Femur (tissue), 1 donor: ENCODE data around the gene FCN3.

Source experiments
- DNase-seq: peaks from one replicate; pipeline ENCODE4 v3.0.0-alpha.2; 2017

The FCN3 gene

DNA sequence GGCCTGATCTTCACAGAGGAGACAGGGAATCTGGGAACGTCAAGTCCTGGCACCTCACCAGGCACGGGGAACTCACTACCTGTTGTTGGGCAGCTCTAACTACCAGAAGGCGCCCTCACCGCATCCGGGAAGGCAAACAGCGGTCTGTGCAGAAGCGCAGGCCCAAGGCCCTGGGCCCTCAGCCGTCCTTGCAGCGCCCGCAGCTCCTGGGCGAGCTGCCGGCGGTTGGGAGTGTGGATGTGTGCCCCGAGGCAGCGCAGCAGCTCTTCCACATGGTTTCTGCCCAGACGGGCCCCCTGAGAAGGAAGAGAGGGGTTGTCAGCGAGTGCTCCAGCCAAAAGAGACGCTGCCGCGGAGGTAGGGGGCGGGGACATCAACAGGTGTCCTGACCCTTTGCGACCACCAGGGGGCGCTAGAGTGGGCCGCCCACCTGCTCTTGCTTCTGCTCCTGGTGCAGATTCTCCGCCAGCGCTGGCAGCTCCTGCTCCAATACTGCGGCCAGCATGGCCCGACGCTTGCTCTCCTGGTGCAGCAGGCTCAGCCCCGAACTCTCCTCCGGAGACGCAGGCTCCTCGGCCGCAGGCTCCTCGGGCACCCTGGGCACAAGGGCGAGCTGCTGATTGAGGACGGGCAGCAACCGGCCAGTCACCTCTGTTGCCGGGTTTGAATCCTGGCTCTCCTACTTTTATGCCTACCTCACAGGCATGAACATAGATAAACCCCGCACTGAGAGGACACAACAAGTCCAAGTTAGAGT is 17.2 kb downstream of the FCN3 start:
- DNase-seq = peak; percentile 90

DNA sequence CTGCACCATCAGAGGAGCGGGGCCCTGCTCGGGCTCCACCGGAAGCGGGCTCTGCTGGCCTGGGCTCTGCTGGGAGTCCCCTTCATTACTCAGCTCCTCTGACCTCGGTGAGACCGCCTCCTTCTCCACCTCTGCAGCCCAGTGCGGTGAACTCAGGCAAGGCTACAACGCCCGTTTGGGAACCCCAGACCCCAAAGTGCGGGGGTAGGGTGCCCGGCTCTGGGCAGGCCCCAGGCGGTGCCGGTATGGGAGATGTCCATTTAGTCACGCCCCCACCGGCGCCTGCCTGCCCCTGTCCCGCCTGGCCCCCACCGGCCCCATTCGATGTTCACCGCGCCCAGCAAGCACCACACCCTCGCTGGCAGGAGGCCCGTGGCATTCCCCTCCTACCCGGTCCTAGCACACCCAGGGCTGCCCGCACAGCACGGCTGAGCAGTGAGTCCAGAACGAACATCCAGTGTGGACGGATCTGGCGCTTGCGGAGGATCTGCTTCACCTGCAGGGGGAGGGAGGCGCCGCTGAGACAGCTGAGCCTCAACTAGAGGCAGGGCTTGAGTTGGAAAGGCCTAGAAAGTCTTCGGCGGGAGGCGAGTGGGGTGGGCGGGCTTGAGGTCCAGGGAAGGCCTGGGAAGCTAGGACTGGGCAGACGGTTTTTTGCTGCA is 17.9 kb downstream of the FCN3 start:
- no peak for DNase-seq

DNA sequence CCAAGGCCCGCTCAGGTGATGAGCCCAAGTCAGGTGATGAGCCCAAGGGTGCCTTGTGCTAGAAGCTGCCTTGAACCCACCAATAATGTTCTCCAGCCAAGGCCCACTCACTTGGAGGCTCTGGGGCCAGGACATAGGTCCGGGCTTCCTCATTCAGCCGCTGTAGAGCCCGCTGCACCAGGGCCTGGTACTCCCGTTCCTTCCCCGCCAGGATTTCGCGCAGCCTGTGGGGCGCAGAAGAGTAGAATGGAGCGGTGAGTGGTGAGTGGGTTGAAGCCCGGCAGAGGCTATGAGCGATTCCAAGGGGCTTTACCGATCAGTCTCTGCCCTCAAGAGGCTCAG is 18.4 kb downstream of the FCN3 start:
- DNase-seq = no peak

DNA sequence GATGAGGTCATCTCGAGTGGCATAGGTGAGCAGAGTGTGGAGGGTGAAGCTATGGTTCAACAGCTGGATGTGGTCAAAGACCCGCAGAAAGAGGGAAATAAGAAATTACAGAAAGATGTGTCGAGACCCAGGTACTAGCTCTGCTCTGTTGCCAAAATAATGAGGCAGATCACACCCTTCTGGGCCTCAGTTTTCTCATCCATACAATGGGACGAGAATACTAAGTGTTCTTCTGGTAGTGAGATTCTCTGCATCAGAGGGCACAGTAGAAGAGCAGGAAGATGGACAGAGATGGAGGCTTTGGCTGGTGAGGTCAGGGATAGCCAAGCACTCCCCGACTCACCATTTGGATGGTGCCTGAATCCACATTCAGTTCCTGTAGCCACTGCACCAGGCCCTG is 18.9 kb downstream of the FCN3 start:
- no peak for DNase-seq

DNA sequence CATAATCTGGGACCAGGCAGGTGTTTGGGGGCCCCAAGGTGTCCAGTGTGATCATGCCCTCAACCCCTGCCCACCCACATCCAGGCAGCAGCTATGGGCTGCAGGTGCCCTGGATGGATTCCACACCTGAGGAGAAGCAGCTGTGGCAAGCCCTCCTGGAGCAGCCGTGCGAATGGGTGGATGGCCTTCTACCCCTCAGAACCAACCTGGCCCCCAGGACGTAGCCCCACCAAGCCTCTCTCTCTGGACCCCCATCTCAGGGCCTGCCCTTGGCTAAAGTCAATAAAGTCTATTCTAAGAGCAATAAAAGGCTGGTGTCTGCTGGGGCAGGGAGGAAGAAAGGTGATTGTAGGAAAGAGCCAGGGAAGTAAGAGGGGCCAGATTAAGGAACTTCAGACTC is 21.0 kb downstream of the FCN3 start:
- DNase-seq = no peak

DNA sequence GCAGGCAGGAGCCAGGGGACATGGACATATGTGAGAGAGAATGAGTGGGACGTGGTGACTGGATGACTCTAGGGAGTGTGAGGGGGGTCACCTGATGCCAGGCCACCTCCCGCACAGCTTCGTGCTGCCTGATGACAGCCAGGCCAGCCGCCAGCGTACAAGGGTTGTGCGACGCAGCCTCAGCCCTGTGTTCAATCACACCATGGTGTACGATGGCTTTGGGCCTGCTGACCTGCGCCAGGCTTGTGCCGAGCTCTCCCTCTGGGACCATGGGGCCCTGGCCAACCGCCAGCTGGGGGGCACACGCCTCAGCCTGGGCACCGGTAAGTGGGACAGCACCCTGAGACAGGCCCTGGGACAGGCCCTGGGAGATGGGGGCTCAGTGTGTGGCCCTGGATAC is 21.5 kb downstream of the FCN3 start:
- no peak for DNase-seq

DNA sequence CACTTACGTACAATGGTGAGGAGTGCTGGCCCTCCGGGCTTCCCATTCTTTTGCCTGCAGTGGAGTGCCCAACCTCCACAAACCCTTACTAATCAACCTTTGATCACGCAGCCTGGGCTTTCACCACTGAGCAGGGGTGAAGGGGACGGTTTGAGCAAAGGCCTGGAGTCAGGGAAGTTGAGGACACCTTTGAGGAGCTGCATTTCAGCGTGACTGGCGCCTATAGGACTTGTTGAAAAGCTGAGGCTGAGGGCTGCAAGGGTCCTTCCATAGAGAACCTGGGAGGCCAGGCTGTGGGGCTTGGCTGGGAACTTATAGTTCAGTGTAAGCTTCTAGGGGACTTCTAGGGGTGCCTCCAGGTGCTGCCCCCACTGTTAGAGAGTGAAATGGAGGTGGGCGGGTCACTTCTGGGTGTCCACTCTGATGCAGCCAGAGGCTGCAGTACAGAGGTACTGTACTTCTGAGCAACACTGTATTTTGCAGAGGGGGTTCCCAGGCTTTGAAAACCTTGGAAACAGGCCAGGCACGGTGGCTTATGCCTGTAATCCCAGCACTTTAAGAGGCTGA is 23.0 kb downstream of the FCN3 start:
- DNase-seq = no peak

DNA sequence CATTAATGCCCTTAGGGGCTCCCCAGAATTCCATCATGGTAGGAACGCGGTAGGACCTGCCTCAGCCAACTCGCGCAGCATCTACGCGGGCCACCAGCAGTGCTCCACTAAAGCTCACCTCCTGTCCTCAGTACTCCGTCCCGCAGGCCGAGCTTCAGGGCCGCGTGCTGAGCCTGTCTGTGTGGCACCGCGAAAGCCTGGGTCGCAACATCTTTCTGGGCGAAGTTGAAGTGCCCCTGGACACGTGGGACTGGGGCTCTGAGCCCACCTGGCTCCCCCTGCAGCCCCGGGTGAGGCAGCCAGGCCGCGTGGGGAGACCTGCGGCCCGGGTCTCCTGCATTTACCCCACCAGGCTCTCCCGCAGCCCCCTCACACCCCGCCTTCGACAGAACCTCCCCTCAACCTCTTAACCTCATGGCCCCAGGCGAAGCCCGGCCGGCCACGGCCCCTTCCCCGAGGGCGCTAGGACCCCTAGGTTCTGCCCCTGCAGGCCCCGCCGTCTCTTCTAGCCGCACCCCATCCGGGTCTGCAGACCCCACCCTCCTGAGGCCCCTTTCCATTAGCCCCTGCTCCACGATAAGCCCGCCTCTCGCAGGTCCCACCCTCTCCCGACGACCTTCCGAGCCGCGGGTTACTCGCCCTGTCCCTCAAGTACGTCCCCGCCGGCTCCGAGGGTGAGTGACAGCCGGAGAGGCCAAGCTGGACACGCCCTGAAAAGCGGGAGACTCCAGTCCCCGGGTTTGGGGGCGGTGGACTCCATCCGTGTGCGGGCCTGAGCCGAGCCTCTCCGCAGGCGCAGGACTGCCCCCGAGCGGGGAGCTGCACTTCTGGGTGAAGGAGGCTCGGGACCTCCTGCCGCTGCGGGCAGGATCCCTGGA is 23.7 kb downstream of the FCN3 start:
- DNase-seq = peak; percentile 60

DNA sequence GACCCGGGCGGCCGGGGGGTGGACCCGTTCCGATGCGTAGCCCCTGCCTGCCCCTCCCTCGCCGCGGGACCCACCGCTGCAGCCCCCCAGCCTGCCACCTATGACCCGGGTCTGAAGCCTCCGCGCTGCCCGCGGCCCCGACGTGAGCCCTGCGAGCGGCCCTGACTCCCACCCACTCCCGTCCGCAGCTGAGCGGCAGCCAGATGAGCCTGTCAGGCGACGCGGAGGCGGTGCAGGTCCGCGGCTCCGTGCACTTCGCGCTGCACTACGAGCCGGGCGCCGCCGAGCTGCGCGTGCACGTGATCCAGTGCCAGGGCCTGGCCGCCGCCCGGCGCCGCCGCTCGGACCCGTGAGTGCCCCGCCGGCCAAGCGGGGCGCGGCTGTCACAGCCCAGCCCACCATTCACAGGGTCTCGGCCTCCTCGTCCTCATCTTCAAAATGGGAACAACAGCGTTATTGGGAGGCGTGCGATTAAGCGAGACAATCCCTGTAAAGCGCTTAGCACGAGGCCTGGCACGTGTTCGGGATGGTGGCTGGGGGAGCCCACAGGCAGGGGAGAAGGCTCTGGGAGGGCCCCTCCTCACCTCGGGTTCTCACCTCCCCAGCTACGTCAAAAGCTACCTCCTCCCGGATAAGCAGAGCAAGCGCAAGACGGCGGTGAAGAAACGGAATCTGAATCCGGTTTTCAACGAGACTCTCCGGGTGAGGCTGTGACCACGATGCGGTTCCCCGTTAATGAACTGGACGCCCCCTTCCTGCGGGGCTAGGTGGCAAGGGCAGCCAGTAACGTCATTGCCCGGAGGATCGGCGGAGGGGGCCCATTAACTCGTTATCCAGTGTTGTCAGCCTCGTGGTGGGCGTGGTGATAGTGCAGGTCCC is 24.6 kb downstream of the FCN3 start:
- DNase-seq = peak; percentile 71

DNA sequence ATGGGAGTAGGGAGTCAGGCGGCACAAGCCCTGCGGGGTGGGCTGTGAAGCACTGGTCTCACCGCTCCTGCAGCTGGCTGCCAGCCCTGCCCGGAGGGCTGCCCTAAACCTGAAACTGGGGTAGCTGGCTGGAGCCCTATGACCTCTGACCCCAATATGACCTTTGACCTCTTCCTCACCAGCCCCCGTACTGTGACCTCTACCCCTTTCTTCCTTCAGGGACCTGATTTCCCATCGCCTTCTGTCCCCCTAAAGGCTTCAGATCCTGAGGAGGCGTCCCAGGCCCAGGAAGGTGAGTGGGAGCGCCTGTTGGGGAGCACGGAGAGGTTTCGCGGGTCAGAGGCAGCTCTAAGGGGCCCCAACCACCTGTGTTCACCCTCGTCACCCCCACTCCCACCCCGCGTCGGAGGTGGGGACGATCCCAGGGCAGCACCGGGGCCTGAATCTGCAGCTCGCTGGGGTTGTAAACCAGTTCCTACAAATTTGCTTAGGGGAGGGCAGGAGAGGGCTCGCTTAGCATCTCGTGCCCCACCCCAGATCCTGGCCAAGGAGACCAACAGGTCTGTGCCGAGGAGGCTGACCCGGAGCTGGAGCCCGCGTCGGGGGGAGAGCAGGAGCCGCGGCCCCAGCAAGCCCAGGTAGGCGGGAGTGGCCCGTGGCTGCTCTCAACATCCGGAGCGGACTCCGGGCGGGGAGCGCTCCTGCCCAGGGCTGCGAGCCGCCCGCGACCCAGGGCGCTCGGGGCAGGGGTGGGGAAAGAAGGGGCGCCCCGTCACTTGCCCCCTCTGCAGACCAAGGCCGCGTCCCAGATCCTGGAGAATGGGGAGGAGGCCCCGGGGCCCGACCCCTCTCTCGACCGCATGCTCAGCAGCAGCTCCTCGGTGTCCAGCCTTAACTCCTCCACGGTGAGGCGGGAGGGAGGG is 25.5 kb downstream of the FCN3 start:
- DNase-seq = peak; percentile 21

DNA sequence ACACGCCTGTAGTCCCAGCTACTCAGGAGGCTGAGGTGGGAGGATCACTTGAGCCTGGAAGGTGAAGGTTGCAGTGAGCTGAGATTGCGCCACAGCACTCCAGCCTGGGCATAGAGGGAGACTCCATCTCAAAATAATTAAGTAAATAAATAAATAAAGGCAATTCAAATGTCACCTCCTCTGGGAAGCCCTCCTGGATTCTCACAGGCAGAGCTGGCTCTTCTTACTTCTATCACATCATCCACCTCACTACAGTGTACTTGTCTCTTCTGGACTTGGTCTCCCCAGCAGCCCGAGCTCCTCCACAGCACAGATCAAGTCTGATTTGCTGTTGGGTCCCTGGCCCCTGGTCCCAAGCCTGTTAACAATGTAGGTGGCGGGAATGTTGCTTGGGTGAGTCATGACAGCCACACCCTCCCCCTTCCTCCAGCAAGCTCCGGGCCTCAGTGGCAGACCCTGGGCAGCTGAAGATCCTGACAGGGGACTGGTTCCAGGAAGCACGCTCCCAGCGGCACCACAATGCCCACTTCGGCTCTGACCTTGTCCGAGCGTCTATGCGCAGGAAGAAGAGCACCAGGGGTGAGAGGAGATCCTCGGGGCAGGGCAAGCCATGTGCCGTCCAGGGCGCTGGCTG is 27.5 kb downstream of the FCN3 start:
- peak; percentile 13 for DNase-seq

DNA sequence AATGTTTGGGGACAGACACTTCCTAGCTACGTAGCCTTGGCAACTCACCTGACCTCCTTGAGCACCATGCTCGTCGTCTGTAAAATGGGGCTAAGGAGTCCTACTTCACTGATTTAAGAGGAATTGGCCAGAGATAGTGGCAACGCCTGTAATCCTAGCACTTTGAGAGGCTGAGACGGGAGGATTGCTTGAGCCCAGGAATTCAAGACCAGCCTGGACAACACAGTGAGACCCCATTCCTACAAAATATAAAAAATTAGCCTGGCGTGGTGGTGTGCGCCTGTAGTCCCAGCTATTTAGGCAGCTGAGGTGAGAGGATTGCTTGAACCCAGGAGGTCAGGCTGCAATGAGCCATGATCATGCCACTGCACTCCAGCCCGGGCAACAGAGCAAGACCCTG is 28.3 kb downstream of the FCN3 start:
- no peak for DNase-seq

DNA sequence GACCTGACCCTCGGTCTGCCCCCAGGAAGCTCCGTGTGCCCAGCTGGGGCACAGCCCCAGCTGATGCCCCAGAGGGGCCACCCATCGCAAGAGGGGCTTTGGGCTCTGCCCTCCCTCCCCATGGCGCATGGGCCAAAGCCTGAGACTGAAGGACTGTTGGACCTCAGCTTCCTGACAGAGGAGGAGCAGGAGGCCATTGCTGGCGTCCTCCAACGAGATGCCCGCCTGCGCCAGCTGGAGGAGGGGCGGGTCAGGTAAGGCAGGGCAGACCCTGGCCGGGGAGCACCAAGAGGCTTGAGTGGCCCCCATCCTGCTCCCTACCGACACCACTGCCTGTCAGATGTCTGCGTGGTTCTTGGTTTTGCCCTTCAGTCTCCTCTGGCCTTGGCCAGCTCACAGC is 29.4 kb downstream of the FCN3 start:
- DNase-seq = peak; percentile 15

DNA sequence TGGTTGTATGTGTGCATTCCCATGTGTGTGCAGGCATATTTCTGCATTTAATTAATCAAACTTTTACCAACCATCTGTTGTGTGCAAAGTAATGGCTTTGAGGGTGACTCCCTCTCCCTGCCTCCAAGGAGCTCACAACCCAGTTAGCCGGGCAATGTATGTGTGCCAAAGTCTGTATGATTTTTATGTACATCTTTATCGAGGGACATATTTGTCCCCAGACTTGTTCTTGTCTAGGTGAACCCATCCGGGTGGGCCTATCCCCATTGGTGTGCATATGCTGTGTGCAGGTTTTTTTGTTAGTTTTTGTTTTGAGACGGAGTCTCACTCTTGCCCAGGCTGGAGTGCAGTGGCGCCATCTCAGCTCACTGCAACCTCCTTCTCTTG is 31.0 kb downstream of the FCN3 start:
- no peak for DNase-seq

DNA sequence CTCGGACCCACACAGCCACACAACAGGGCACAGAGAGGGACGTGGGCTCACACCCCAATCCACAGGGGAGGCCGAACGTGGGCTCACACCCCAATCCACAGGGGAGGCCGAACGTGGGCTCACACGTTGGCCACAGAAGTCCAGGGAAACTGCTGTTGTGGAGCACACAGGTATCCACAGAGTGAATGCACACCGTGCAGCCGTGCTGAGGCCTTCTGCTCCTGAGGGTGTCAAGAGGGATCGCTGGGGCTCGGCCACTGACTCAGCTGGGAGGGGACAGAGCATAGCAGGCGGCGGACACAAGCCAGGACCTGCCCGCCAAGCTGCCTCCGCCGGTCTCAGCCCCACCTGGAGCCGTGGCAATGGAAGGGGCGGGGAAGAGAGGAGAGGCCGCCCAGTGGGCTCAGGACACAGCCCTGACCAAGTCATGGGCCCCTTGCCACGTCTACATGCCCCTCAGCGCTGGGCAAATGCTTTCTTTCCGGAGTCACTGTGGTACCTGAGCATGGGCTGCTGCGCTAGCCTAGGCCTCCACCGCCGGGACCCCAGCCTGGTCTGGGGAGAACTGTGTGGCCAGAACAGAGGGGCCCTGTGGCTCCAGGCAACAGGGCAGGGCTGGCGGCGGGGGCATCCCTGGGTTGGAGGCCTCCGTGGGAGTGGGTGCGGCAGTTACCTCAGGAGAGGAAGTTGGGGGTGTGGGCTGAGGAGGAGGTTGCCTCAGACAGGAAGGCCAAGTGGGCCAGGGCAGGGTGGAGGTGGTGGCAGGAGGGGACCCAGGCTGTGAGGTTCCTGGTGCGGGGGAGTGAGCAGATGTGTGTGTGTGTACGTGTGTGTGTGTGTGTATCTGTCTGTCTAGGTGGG is 31.6 kb downstream of the FCN3 start:
- DNase-seq = peak; percentile 48

DNA sequence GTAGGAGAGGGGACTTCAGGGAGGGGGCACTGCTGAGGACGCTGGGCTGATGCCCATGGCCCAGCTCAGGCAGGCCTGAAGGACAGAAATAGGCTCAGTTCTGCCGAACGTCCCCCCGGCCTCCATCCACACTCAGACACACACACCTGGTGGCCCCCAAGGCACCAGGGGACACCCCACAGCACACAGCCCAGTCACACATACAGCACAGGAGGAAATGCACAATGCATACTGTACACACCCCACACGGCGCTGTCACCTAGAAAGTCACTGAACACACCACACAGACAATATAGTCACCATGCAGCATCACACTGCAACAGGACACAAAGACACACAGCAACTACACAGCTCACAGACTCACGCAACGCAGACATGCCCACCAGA is 32.2 kb downstream of the FCN3 start:
- DNase-seq = no peak

DNA sequence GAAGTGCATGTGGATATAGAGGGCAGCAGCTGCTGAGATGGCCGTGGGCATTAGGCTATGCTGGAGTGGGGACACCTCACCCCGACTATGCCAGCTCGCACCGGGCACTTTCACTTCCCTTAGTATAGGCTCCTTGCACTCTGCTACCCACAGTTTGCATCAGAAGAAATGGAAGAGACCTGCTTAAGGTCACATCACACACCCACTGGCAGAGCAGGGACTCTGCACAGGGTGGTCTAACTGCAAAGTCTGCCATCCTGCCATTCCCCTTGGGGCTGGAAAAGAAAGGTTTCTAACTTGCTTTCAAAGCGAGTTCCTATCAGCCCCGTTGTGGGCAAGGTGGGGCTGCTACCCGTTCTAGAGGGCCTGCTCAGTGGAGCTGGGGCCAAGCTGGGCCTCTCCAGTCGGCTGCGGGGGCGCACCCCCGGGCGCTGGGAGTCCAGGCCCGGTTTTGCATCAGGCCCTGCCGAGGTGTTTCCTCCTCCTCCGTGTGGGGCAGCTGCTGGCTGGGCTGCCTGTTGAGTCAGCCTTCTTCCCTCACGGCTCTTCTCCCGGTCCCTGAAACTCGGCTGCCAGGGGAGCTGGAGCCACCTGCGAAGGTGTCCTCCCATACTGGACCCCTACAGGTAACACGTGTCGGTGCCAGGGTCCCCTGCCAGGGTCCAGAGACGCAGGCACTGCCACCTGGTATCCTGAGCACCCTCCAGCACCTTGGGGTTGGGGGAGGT is 32.9 kb downstream of the FCN3 start, which contains the start of gene SYTL1:
Gene SYTL1, plus strand, starts transcription at position 498 of the 728 bp plus-strand sequence. CDS start 3,313 bp downstream, outside the sequence.
- DNase-seq = peak; percentile 60

DNA sequence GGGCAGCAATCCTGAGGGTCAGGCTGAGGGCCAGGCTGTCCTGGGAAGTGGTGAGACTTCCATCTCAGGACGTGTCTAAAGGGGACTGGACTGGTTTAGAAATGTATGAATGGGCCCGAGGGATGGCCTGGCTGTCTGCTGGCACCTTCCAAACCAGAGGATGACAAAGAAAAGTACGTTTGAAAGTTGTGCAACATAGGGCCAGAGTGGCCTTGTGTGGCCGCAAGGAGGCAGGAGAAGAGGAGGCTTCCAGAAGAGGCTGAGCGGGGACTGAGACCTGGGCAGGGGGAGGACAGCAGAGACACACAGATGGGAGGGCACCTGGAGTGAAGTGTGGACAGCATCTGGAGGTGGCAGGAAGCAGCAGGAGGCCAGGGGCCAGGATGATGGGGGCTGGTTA is 35.4 kb downstream of the FCN3 start:
- DNase-seq = no peak

DNA sequence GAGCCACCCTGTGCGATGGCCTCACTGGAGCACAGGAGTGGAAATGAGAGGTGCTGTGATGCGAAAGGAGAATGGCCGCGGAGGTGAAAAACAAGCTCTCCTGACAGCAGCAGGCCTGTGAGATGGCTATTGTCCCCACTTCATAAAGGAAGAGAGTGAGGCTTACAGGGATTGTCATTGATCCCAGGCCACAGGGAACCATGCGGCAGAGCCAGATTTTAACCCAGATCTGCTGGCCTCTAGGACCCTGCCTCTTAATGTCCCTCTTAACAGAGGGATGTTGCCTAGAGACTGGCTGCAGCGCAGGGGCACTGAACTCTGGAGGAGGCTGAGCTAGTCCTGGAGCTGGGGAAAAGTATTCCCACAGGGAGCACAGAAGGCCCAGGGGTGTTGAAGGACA is 35.9 kb downstream of the FCN3 start:
- no peak for DNase-seq
